DND-41 (cell line): ENCODE data around the gene WRAP73.

Experiments
- CTCF ChIP-seq: IDR thresholded peaks from 2 replicates; pipeline ENCODE4 v1.5.1; 2012; ENCODE audit warnings: borderline replicate concordance, low read length, moderate library complexity, mild to moderate bottlenecking; ENCODE audit not compliant: poor library complexity, severe bottlenecking; ENCODE audit errors: extremely low read depth
- EZH2 ChIP-seq: IDR thresholded peaks from 3 replicates; pipeline ENCODE4 v1.6.1; 2012; ENCODE audit warnings: borderline replicate concordance, low read depth, mild to moderate bottlenecking, moderate library complexity, low read length, inconsistent platforms; ENCODE audit not compliant: severe bottlenecking

- TF ChIP-seq CTCF (no peak), EZH2 (no peak)
Observed at GRCh38 chr1:3600354-3600753, 49.5 kb downstream of the WRAP73 start.
